PC-9 (cell line): ENCODE data around the gene GPC2.

ENCODE experiments used
- EZH2 ChIP-seq: fragments of 200-600 bp; sonication (generic); IDR thresholded peaks from 2 replicates; pipeline ENCODE4 v1.8.0; 2017; ENCODE audit warnings: antibody characterized with exemption, low read depth
- TF ChIP-seq, protein P1 (sequence below): fragments of 200-600 bp; sonication (generic); conservative IDR thresholded peaks from 2 replicates; pipeline ENCODE4 v1.6.1; 2017; ENCODE audit warnings: mixed run types, antibody characterized with exemption, mild to moderate bottlenecking, moderate library complexity

DNA sequence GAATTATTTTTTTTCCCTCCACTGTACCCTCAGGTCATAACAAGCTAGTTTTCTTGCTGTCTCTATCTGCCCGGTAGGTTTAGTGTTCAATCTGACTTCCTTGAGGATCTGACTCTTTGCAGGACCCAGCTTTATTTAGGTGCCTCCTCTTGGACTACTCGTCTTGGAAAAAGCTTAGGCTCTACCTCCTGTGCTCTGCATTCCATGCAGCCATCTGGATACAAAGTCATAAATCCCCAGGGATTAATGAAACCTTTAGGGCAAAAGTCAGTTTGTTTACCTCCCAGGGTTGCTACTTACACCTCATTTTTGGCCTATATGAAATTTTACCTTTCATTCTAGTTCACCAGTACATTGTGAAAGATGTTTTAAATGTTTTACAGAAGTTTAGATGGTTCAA is 8.5 kb upstream of the GPC2 start:
- TF ChIP-seq, protein P1, sequence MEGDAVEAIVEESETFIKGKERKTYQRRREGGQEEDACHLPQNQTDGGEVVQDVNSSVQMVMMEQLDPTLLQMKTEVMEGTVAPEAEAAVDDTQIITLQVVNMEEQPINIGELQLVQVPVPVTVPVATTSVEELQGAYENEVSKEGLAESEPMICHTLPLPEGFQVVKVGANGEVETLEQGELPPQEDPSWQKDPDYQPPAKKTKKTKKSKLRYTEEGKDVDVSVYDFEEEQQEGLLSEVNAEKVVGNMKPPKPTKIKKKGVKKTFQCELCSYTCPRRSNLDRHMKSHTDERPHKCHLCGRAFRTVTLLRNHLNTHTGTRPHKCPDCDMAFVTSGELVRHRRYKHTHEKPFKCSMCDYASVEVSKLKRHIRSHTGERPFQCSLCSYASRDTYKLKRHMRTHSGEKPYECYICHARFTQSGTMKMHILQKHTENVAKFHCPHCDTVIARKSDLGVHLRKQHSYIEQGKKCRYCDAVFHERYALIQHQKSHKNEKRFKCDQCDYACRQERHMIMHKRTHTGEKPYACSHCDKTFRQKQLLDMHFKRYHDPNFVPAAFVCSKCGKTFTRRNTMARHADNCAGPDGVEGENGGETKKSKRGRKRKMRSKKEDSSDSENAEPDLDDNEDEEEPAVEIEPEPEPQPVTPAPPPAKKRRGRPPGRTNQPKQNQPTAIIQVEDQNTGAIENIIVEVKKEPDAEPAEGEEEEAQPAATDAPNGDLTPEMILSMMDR, result no peak
- no peak for TF ChIP-seq EZH2
